Skeletal muscle satellite cell (primary cell): ENCODE data around the gene MUC5AC.
"Not testable (repeated sequence)": the region's sequence is repeated elsewhere in the genome, so short reads cannot be mapped to it uniquely, and the experiment has no call there.

Source experiments
- H3K27me3 ChIP-seq: 2 replicates; pipeline ENCODE4 v1.7.0; 2013; ENCODE audit warnings: low read length; ENCODE audit not compliant: control insufficient read depth, insufficient read depth
- H3K36me3 ChIP-seq: 2 replicates; pipeline ENCODE4 v1.7.0; 2013; ENCODE audit warnings: mild to moderate bottlenecking, control low read depth, low read length; ENCODE audit not compliant: insufficient read depth
- H3K4me1 ChIP-seq: 2 replicates; pipeline ENCODE4 v1.7.0; 2013; ENCODE audit warnings: low read length; ENCODE audit not compliant: control insufficient read depth, insufficient read depth
- H3K4me2 ChIP-seq: 2 replicates; pipeline ENCODE4 v1.7.0; 2013; ENCODE audit warnings: mild to moderate bottlenecking, low read length
- H3K4me3 ChIP-seq: 2 replicates; pipeline ENCODE4 v1.7.0; 2013; ENCODE audit warnings: low read length
- H3K9ac ChIP-seq: 2 replicates; pipeline ENCODE4 v1.7.0; 2013; ENCODE audit warnings: mild to moderate bottlenecking, low read depth, low read length, moderate library complexity
- H3K9me3 ChIP-seq: replicated peaks from 2 replicates; pipeline ENCODE4 v1.7.0; 2013; ENCODE audit warnings: mild to moderate bottlenecking, control low read depth, low read length

MUC5AC gene

DNA sequence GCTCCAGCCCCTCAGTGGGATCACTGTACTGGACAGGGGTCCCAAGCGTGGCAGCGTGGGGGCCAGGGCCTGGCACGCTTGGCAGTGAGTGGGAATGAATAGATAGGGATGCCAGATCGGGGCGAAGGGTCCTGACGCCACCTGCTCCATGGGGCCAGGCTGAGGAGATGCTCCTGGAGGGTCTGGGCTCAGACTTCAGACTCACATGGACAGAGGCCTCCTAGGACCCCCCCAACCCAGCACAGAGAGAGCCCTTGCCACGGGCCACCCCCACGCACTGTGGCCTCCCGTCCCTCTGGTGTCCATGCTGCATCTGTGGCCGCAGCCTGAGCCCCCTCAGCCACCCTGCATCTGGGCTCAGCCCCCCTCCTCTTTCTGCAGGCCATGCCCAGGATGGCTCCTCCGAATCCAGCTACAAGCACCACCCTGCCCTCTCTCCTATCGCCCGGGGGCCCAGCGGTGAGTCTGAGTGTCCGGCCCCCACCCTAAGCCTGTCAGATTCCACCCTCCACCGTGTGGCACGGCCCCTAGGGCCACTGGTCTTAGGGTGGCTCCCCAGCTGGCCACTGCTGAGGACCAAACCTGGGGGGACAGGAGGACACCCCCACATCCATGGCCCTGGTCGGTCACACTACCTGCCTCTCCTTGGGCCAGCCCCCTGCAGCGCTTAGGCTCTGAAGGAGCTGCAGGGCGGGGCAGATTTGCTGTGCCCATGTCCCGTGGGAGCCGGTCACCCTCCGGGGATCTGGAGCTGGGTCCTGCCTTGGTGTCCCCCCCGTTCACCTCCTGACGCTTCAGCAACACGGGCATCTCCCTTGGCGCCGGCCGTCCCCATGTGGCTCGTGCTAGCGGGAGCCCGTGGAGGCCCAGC lies 2.7 kb downstream of the MUC5AC start:
- Histone ChIP-seq H3K4me3 (no peak overlapping the region), H3K4me2 (no peak overlapping the region), H3K9ac (no peak overlapping the region), H3K4me1 (no peaks in the 10 kb centered on the region), H3K27me3 (peaks cover 13% of the 10 kb centered on the region), H3K36me3 (no peaks in the 10 kb centered on the region), H3K9me3 (no peaks in the 10 kb centered on the region)

DNA sequence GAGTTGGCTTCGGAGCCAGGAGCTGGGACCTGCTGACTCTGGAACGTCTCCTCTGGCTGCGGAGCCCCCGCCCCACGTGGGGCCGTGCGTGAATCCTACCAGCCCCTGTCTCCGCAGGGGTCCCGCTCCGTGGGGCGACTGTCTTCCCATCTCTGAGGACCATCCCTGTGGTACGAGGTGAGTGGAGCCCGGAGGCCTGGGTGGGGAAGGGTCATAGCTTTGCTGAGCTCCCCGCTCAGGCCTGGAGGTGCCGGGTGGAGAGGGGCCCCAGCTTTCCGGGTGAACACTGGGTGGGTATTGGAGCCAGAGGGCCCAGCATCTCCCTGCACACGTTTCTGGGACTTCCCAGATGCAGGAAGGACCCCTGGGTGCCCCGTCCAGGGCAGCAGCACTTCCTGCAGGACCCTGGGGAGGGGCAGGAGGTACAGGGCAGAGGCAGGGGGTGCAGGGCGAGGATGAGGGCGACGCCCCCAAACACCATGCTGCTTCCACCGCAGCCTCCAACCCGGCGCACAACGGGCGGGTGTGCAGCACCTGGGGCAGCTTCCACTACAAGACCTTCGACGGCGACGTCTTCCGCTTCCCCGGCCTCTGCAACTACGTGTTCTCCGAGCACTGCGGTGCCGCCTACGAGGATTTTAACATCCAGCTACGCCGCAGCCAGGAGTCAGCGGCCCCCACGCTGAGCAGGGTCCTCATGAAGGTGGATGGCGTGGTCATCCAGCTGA lies 3.8 kb downstream of the MUC5AC start:
- Histone ChIP-seq H3K36me3 (no peaks in the 10 kb centered on the region), H3K9ac (no peak overlapping the region), H3K9me3 (no peaks in the 10 kb centered on the region), H3K4me2 (no peak overlapping the region), H3K27me3 (peaks cover 13% of the 10 kb centered on the region), H3K4me3 (no peak overlapping the region), H3K4me1 (no peaks in the 10 kb centered on the region)

DNA sequence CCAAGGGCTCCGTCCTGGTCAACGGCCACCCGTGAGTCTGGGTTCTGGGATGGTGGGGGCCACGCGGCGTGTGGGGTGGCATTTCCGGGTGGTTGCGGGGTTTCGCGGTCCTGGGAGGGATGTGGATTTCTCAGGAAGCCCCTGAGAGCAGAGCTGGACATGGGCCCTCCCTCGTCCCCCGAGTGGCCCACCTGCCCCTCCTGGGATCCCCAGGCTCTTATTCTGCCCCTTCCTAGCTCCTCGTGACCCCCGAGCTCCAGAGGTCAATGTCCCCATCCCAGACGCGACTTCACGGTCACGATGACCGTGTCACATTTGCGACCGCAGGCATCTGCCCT lies 4.4 kb downstream of the MUC5AC start:
- Histone ChIP-seq H3K9me3 (no peaks in the 10 kb centered on the region), H3K27me3 (peaks cover 13% of the 10 kb centered on the region), H3K36me3 (no peaks in the 10 kb centered on the region), H3K4me1 (no peaks in the 10 kb centered on the region), H3K4me3 (no peak overlapping the region), H3K9ac (no peak overlapping the region), H3K4me2 (no peak overlapping the region)

DNA sequence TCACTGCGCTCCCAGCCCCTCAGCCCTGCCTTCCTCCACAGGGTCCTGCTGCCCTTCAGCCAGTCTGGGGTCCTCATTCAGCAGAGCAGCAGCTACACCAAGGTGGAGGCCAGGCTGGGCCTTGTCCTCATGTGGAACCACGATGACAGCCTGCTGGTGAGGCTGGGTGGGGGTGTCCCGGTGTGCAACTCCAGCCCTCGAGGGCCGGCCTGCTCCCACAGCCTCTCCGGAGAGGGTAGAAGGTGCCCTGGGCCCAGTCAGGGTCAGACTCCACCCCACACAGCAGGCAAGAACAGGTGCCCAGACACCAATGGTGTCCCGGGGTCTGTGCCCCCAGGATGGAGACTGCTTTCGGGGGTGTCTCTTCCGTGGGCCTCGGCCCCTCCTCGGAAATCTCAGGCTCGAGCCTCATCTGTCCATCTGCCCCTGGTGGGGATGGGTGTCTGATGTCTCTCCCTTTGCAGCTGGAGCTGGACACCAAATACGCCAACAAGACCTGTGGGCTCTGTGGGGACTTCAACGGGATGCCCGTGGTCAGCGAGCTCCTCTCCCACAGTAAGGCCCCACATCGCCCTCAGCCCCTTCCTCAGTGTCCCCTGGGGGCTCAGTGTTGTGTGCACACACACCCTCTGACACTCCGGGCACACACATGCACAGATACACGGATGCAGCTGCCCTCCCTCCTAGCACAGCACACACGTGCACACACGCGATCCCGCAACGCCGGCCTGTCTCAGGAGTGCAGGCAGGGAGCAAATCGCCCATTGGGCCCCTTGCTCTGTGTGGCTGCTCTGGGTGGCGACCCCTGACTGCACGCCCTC lies 4.9 kb downstream of the MUC5AC start:
- H3K4me2 ChIP-seq = no peak overlapping the region
- H3K27me3 ChIP-seq = peaks cover 13% of the 10 kb centered on the region
- no peaks in the 10 kb centered on the region for H3K4me1 ChIP-seq
- H3K9ac ChIP-seq = no peak overlapping the region
- H3K9me3 ChIP-seq = no peaks in the 10 kb centered on the region
- no peaks in the 10 kb centered on the region for H3K36me3 ChIP-seq
- no peak overlapping the region for H3K4me3 ChIP-seq

DNA sequence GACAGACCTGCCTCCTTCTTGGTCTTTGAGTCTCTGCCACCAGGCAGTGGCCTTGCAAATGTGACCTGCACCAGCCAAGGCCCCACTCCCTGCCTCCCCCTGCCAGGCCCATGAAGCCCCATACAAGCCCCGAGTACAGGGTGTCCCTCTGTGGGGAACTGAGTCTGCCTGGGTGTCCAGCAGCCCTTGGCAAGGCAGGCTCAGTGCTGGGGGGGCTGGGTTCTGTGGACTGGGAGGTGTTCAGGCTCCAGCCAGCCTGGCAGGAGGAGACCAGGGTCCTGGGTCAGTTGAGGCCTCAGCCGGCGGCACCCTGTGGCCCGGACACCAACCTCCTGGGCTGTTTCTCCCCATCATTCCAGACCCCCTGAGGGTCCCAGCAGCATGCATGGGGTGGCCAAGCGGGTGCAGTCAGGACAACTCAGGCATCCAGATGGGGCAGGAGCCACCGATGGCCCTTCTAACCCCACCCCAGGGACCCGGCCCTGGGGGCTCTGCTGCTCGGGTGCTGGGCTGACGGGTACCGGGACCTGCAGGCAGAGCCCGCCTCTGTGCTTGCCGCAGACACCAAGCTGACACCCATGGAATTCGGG lies 5.7 kb downstream of the MUC5AC start:
- no peak overlapping the region for H3K9ac ChIP-seq
- no peak overlapping the region for H3K4me2 ChIP-seq
- H3K36me3 ChIP-seq = no peaks in the 10 kb centered on the region
- peaks cover 7% of the 10 kb centered on the region for H3K27me3 ChIP-seq
- no peaks in the 10 kb centered on the region for H3K4me1 ChIP-seq
- no peak overlapping the region for H3K4me3 ChIP-seq
- H3K9me3 ChIP-seq = no peaks in the 10 kb centered on the region

DNA sequence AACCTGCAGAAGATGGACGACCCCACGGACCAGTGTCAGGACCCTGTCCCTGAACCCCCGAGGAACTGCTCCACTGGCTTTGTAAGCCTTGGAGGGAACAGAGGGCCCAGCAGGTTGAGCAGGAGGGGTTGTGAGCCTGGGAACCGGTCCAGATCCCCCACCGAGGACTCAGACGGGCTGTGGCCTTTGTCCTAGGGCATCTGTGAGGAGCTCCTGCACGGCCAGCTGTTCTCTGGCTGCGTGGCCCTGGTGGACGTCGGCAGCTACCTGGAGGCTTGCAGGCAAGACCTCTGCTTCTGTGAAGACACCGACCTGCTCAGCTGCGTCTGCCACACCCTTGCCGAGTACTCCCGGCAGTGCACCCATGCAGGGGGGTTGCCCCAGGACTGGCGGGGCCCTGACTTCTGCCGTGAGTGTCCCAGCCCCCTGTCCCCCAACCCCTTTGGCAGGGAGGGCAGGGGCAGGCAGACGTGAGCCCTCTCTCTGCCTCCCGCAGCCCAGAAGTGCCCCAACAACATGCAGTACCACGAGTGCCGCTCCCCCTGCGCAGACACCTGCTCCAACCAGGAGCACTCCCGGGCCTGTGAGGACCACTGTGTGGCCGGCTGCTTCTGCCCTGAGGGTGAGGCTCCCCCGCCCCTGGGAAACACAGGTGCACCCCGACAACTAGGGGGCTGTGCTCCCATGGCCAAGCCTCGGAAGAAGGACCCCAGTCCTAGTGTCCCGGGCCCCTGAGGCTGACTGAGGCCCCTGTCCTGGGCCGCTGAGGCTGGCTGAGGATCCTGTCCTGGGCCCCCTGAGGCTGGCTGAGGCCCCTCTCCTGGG lies 6.4 kb downstream of the MUC5AC start:
- Histone ChIP-seq H3K36me3 (no peaks in the 10 kb centered on the region), H3K4me3 (no peak overlapping the region), H3K4me2 (no peak overlapping the region), H3K9me3 (no peaks in the 10 kb centered on the region), H3K9ac (no peak overlapping the region), H3K4me1 (no peaks in the 10 kb centered on the region), H3K27me3 (peaks cover 5% of the 10 kb centered on the region)

DNA sequence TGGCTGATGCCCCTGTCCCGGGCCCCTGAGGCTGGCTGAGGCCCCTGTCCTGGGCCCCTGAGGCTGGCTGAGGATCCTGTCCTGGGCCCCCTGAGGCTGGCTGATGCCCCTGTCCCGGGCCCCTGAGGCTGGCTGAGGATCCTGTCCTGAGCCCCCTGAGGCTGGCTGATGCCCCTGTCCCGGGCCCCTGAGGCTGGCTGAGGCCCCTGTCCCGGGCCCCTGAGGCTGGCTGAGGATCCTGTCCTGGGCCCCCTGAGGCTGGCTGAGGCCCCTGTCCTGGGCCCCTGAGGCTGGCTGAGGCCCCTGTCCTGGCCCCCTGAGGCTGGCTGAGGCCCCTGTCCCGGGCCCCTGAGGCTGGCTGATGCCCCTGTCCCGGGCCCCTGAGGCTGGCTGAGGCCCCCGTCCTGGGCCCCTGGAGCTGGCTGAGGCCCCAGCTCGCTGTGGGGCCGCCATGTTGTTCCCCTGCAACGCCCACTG lies 7.1 kb downstream of the MUC5AC start:
- not testable (repeated sequence) for H3K9me3 ChIP-seq, H3K4me3 ChIP-seq, H3K4me1 ChIP-seq, H3K9ac ChIP-seq, H3K36me3 ChIP-seq, H3K27me3 ChIP-seq, H3K4me2 ChIP-seq

DNA sequence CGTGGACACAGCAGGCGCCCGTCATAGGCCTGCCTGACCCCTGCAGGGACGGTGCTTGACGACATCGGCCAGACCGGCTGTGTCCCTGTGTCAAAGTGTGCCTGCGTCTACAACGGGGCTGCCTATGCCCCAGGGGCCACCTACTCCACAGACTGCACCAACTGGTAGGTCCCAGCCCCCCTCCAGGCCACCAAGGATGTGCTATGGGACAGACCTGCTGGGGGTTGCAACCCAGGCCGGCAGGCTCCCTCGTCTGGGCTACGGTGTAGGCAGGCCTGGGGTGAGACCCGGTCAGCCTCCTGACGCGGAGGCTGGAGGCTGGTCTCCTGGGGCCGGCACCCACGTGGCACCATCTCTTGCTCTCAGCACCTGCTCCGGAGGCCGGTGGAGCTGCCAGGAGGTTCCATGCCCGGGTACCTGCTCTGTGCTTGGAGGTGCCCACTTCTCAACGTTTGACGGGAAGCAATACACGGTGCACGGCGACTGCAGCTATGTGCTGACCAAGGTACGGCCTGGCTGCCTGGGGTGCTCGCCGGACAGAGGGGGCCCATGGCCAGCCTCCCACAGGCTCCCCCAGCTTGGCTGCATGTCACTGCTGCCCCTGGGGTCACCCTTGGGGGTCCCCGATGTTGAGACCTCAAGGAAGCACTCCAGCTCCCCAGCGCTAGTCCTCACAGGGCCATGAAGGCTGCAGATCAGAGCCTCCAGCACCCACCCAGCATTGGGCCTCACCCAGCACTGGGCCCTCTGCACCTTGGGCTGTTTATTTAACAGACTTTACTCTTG lies 7.7 kb downstream of the MUC5AC start:
- Histone ChIP-seq H3K4me1 (no peaks in the 10 kb centered on the region), H3K36me3 (no peaks in the 10 kb centered on the region), H3K4me2 (no peak overlapping the region), H3K9me3 (no peaks in the 10 kb centered on the region), H3K27me3 (peaks cover 5% of the 10 kb centered on the region), H3K4me3 (no peak overlapping the region), H3K9ac (no peak overlapping the region)

DNA sequence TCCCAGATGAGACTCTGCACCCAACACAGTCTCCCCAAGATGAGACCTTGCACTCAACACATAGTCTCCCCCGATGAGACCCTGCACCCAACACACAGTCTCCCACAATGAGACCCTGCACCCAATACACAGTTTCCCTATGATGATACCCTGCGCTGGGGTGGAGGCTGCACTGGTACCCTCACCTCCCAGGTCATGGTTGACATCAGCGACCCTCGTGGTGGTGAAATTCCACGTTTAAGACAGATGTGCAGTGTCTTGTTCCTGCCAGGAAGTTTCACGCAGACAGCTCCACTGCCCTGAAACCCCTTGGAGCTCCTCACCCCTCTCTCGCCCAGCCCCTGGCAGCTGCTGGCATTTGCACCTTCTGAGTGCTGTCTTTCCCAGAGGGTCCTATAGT lies 9.5 kb downstream of the MUC5AC start:
- H3K4me1 ChIP-seq = no peaks in the 10 kb centered on the region
- no peaks in the 10 kb centered on the region for H3K9me3 ChIP-seq
- no peak overlapping the region for H3K4me3 ChIP-seq
- H3K4me2 ChIP-seq = no peak overlapping the region
- H3K27me3 ChIP-seq = peaks cover 3% of the 10 kb centered on the region
- no peak overlapping the region for H3K9ac ChIP-seq
- H3K36me3 ChIP-seq = no peaks in the 10 kb centered on the region

DNA sequence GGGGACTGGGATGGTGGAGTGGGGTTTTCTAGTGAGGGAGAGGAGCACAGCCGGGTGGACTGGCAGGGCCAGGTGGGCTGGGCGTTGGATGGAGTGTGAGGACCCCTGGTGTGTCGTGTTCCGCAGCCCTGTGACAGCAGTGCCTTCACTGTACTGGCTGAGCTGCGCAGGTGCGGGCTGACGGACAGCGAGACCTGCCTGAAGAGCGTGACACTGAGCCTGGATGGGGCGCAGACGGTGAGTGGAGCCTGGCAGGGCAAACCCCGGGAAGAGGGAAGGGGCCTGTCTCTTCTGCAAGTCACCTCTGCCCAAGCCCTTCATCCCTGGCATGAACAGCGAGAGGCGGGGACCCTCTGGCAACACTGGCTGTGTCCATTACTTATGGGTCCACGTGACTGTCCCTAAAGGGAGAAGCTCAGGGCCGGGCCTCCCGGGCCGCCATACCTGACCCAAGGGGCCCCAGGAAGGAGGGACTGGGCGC lies 10.0 kb downstream of the MUC5AC start:
- Histone ChIP-seq H3K4me2 (no peak overlapping the region), H3K4me1 (no peaks in the 10 kb centered on the region), H3K9me3 (no peaks in the 10 kb centered on the region), H3K36me3 (no peaks in the 10 kb centered on the region), H3K27me3 (no peaks in the 10 kb centered on the region), H3K4me3 (no peak overlapping the region), H3K9ac (no peak overlapping the region)
